ENCODE measurements around the gene GPD2.

Gene GPD2

DNA sequence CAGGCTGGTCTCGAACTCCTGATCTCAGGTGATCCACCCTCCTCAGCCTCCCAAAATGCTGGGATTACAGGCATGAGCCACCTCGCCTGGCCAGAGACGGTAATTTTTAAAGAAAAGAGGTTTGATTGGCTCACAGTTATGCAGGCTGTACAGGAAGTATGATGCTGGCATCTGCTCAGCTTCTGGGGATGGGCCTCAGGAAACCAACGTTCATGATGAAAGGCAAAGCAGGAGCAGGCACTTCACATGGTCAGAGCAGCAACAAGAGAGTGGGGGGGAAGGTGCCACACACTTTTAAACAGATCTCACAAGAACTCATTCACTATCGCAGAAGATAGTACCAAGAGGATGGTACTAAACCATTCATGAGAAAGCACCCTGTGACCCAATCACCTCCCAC is 38.0 kb upstream of the GPD2 start:
- H3K4me1 ChIP-seq (ENCODE audit: insufficient read depth, poor library complexity, severe bottlenecking) = peaks cover 13% of the 10 kb centered on the region
- H3K9me3 ChIP-seq (ENCODE audit: severe bottlenecking) = no peaks in the 10 kb centered on the region
- ATAC-seq (ENCODE audit: low read depth) = no peak
- H3K27ac ChIP-seq (ENCODE audit: poor library complexity, severe bottlenecking) = no peak overlapping the region
- H3K4me3 ChIP-seq (ENCODE audit: severe bottlenecking) = no peak overlapping the region
- H3K27me3 ChIP-seq (ENCODE audit: insufficient read depth, poor library complexity, severe bottlenecking) = no peaks in the 10 kb centered on the region
- DNase-seq (ENCODE audit: low spot score) = no peak
- no peaks in the 10 kb centered on the region for H3K36me3 ChIP-seq (ENCODE audit: low read depth)
- TF ChIP-seq CTCF (IDR thresholded peaks at IDR 0.05; ENCODE audit: poor library complexity, severe bottlenecking) = no peak

DNA sequence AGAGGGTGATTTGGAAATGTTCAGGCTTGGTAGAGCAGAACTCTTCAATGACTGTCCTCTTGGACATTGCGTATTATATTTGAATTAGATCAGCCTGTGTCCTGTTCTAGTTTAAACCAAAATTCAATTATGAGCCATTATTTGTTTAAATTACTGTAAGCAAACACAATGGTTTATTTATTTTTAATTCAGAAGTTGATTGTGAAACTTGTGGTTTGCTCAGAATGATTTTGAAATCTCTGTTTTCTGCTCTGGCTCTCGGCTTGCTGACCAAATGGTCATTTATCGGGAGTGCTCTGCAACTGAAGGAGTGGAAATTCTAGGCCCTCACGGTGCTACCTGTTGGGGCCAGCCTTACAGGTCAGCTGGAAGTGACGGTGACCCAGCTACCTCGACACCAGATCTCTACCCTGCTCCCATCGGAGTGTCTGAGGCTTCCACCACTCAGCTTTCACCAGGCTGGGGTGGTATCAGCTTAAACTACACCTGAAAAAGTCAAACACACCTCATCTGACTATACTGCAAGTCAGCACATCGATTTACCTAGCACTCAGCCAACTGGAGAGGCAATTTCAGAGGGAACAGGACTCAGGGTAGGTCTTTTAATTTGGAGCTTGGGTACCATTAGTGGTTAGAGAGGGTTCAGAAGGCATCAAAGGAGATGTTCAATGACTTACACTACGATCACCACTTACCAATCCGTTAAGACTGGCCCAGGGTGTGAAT is 36.8 kb upstream of the GPD2 start:
- H3K27me3 ChIP-seq (ENCODE audit: insufficient read depth, poor library complexity, severe bottlenecking) = no peaks in the 10 kb centered on the region
- TF ChIP-seq CTCF (IDR thresholded peaks at IDR 0.05; ENCODE audit: poor library complexity, severe bottlenecking) = no peak
- ATAC-seq (ENCODE audit: low read depth) (peak; percentile 38), DNase-seq (ENCODE audit: low spot score) (no peak)
- H3K4me3 ChIP-seq (ENCODE audit: severe bottlenecking) = peak overlapping the region; percentile 55
- no peaks in the 10 kb centered on the region for H3K9me3 ChIP-seq (ENCODE audit: severe bottlenecking)
- H3K4me1 ChIP-seq (ENCODE audit: insufficient read depth, poor library complexity, severe bottlenecking) = peaks cover 13% of the 10 kb centered on the region
- peak overlapping the region; percentile 72 for H3K27ac ChIP-seq (ENCODE audit: poor library complexity, severe bottlenecking)
- H3K36me3 ChIP-seq (ENCODE audit: low read depth) = no peaks in the 10 kb centered on the region

- Histone ChIP-seq H3K4me1 (ENCODE audit: insufficient read depth, poor library complexity, severe bottlenecking) (peaks cover 13% of the 10 kb centered on the region), H3K4me3 (ENCODE audit: severe bottlenecking) (peak overlapping the region; percentile 55), H3K27ac (ENCODE audit: poor library complexity, severe bottlenecking) (peak overlapping the region; percentile 72), H3K36me3 (ENCODE audit: low read depth) (no peaks in the 10 kb centered on the region), H3K9me3 (ENCODE audit: severe bottlenecking) (no peaks in the 10 kb centered on the region), H3K27me3 (ENCODE audit: insufficient read depth, poor library complexity, severe bottlenecking) (no peaks in the 10 kb centered on the region)
- DNase-seq (ENCODE audit: low spot score) (peak; percentile 78), ATAC-seq (ENCODE audit: low read depth) (peak; percentile 82)
- no peak for TF ChIP-seq CTCF (IDR thresholded peaks at IDR 0.05; ENCODE audit: poor library complexity, severe bottlenecking)
Observed at GRCh38 chr2:156399950-156400705, 36.1 kb upstream of the GPD2 start.

DNA sequence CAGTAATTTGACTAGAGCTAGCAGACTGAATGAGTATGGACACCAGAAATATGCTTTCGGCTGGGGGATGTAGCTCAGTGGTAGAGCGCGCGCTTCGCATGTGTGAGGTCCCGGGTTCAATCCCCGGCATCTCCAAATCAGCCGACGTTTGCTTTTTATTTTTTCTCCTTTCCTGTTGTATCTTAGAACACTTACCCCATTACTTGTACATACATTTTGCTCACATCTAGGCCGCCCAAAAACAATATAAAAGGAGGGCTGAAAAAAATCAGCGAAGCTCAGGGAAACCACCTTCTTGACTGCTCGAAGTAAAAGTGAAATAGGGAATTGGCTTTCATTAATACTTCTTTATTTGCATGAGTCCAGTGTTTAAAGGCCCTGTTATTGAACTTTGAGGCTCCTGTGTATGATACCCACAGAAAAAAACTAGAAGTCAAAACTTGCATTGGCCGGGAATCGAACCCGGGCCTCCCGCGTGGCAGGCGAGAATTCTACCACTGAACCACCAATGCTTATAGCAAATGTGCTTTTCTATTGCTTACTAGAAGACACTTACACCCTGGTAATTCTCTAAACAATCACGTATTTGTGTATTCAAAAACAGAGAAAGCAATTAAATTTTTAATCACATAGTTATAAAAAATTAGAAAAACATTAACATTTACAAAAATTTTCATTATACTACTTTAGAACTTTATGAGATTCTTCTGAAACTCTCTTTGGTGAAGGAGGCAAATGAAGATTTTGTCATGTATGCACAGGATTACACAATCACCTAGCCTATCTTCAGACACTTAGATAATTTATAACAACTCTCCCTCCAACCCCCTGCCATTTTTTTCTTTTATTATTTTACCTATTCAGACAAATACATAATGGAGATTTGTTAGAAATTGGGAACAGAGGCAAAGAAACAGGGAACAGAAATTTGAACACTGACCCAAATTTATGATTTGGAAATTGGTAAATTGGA is 35.2 kb upstream of the GPD2 start:
- H3K27ac ChIP-seq (ENCODE audit: poor library complexity, severe bottlenecking) = peak overlapping the region; percentile 72
- no peak for DNase-seq (ENCODE audit: low spot score)
- peak; percentile 70 for ATAC-seq (ENCODE audit: low read depth)
- no peaks in the 10 kb centered on the region for H3K9me3 ChIP-seq (ENCODE audit: severe bottlenecking)
- H3K27me3 ChIP-seq (ENCODE audit: insufficient read depth, poor library complexity, severe bottlenecking) = no peaks in the 10 kb centered on the region
- H3K4me1 ChIP-seq (ENCODE audit: insufficient read depth, poor library complexity, severe bottlenecking) = peaks cover 13% of the 10 kb centered on the region
- H3K4me3 ChIP-seq (ENCODE audit: severe bottlenecking) = peak overlapping the region; percentile 55
- TF ChIP-seq CTCF (IDR thresholded peaks at IDR 0.05; ENCODE audit: poor library complexity, severe bottlenecking) = no peak
- H3K36me3 ChIP-seq (ENCODE audit: low read depth) = no peaks in the 10 kb centered on the region
